Ovary (tissue), 3 donors: ENCODE data around the gene RERE.

Experiments
- EP300 ChIP-seq: sonication (generic); formaldehyde crosslinking; IDR thresholded peaks from one replicate; pipeline ENCODE4 v1.6.1; 2017; ENCODE audit warnings: antibody characterized with exemption
- TF ChIP-seq, protein P1 (sequence below), 3 donors: fragments of 450-650 bp in 2 of 3; fragments of 200-600 bp in 1 of 3; IDR thresholded peaks; one replicate each; pipeline versions ENCODE4 v1.5.1 to v1.8.0; 2016 to 2022; ENCODE audit warnings: antibody characterized with exemption in 3 of 3, mild to moderate bottlenecking in 1 of 3
- donor health status: DM: no; HTN: no; CAD: no.

DNA sequence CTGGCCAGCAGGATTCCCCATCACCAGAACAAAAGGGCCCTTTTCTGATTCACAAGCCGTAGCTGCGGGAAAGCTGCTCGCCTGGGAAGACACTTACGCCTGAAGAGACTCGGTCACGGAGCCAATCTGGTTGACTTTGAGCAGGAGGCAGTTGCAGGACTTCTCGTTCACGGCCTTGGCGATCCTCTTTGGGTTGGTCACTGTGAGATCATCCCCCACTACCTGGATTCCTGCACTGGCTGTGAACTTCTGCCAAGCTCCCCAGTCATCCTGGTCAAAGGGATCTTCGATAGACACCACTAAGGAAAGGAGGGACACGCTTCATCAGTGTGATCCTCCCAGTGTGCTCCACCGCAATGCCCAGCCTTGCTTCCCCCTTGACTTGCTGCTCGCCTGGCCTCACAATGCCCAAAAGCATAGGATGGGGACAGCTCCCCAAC, 46.4 kb upstream of the RERE start:
- TF ChIP-seq, protein P1, sequence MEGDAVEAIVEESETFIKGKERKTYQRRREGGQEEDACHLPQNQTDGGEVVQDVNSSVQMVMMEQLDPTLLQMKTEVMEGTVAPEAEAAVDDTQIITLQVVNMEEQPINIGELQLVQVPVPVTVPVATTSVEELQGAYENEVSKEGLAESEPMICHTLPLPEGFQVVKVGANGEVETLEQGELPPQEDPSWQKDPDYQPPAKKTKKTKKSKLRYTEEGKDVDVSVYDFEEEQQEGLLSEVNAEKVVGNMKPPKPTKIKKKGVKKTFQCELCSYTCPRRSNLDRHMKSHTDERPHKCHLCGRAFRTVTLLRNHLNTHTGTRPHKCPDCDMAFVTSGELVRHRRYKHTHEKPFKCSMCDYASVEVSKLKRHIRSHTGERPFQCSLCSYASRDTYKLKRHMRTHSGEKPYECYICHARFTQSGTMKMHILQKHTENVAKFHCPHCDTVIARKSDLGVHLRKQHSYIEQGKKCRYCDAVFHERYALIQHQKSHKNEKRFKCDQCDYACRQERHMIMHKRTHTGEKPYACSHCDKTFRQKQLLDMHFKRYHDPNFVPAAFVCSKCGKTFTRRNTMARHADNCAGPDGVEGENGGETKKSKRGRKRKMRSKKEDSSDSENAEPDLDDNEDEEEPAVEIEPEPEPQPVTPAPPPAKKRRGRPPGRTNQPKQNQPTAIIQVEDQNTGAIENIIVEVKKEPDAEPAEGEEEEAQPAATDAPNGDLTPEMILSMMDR (IDR thresholded peaks at IDR 0.05) = no peak
- TF ChIP-seq EP300 = no peak
